HG03460 (cell line): Measurements from ENCODE around the gene SLMAP.

Experiments
- ATAC-seq: cut with Tn5 transposase; IDR thresholded peaks from one replicate; pipeline ENCODE4 v1.9.1; 2021; ENCODE audit not compliant: unreplicated experiment

Gene SLMAP

DNA sequence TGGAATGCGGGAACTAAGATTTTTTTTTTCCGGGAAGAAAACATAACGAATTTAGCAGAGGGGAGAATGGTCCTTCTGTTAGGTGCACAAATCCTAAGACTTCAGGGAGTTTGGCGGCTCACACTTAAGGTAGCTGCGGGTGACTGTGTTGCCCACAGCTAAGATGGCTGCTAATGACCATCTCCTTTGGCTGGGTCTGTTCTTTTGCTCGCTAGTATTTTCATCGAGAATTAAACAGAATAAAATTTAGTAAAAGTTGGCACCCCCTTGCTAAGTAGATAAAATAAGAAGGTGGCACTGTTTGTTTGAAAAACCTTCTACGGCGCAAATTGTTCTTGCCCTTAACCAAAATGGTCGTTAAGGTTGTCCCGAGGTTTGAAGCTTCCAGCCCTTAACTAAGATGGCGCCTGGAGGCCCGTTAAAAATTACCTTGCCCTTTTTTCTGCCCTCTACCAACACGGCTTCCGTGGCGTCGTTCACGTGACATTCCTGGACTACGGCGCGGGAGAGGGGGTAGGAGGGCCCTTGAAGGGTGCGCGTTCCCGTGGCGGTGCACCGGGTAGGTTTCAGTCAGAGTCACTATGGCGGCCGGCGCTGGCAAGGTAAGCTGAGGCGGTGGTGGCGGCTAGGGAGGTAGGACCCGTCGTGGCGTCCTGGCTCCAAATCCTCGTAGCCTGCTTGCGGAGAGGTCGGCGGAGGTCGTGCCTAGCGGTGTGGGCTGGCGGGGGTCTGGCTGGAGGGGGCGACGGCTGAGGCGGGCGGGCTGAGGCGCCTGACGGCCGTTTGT is at the start of gene SLMAP:
Gene SLMAP (plus strand): TSS at position 569 of the 787 bp plus-strand sequence. CDS start 1,343 bp downstream, outside the sequence.
- ATAC-seq = peak; percentile 90

GRCh38 chr3:57706462-57706861 is 49.6 kb upstream of the SLMAP start:
- ATAC-seq = no peak

GRCh38 chr3:57709031-57709430 is 47.1 kb upstream of the SLMAP start:
- ATAC-seq = no peak

DNA sequence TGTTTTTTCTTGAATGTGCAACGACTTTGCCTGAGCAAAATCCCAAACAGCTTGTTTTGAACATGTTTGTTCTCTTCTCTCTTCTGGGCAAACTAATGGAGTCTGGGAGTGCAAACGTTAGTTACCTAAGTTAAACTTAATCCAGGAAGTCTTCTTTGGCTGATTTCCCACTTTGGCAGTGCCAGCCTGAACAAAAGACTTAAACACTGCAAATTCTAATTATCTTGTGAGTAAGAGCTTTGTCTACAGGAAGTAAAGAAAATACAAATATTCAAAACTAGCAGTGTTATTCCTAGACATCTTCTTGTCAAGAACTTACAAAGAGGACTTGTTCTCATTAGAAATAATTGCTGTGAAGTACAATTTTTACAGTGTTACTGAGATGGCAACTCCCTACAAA is 46.5 kb upstream of the SLMAP start:
- ATAC-seq = no peak

DNA sequence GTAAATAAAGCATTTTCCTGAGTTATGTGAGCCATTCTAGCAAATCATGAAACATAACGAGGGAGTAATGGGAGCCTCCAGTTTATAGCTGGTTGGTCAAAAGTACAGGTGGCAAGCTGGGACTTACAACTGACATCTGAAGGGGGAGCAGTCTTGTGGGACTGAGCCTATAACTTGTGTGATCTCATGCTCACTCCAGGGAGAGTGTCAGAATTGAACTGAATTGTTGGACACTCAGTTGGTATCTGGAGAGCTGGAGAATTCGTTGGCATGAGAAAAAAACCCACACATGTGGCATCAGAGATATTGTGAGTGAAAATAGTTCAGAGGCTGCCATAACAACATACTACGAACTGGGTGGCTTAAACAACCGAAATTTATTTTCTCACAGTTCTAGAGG is 40.4 kb upstream of the SLMAP start:
- ATAC-seq = no peak

DNA sequence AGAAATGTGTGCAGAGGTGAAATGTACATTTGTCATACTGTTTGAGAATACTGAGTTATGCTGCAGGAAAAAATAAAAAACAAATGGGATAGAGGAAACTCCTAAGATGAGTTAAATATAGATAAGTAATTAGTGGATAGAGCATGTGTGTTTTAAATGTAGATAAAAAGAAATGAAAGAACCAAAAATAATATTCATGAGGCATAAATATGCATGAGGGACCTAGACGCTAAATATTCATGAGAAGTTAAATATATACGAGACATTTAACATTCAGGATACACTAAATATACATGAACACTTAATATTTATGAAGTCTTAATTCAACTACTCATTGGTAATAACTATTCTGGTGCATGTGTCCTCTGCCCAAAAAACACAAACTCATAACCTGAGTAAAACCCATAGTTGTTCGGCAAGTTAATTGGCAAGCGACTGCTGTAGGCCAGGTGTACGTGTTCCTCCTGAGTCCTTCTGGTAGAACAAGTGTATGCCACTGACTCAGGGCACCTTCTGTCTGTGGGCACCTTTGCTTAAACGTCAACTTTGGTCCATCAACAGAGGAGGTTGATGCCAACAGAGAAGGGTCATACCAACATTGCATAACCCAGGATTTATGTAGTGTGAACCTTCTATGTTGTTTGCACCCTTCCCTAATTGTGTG is 38.8 kb upstream of the SLMAP start:
- no peak for ATAC-seq

DNA sequence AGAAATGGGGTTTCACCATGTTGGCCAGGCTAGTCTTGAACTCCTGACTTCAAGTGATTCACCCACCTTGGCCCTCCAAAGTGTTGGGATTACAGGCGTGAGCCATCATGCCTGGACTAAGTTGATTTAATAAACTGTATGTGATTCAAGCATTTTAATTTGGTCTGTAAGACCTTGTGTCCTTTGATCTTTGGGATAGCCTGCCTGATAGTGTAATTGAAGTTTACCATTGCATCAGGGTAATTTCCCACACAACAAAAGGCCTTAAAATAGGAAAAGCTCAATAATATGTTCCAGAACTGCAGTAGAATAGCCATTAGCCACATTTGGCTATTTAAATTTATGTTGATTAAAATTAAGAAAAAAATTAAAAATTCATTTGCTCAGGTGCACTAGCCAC is 38.0 kb upstream of the SLMAP start:
- no peak for ATAC-seq

GRCh38 chr3:57726397-57726796 is 29.7 kb upstream of the SLMAP start:
- no peak for ATAC-seq

- ATAC-seq = no peak
Measured at GRCh38 chr3:57727106-57727505, 29.0 kb upstream of the SLMAP start.

- no peak for ATAC-seq
Measured at GRCh38 chr3:57729334-57730045, 26.6 kb upstream of the SLMAP start.

GRCh38 chr3:57730682-57731081 is 25.4 kb upstream of the SLMAP start:
- ATAC-seq = no peak

GRCh38 chr3:57731311-57731710 is 24.8 kb upstream of the SLMAP start:
- ATAC-seq = no peak

- ATAC-seq = no peak
Measured at GRCh38 chr3:57733790-57734189, 22.3 kb upstream of the SLMAP start.

DNA sequence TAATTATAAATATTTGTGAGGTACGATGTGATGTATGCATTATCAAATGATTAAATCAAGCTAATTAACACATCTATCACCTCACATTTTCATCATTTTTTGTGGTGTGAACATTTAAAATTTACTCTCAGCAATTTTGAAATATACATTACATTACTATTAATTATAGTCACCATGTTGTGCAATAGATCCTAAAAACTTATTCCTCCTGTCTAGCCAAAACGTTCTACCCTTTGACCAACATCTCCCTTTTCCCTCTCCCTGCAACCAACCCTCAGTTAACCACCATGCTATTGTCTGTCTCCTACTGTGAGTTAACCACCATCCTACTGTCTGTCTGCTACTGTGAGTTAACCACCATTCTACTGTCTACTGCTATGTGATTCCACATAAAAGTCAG is 20.7 kb upstream of the SLMAP start:
- no peak for ATAC-seq

DNA sequence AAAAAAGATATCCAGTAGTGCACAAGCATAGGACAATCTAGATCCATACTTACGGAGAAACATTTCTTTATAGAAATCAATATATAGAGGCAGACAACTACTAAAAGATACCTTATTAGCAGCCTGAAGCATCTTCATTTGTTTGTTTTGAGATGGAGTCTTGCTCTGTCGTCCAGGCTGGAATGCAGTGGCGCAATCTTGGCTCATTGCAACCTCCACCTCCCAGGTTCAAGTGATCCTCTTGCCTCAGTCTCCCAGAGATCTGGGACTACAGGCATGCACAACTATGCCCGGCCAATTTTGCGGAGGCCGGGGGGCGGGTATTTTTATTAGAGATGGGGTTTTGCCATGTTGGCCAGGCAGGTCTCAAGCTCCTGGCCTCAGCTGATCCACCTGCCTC is 18.3 kb upstream of the SLMAP start:
- ATAC-seq = no peak

GRCh38 chr3:57738391-57738790 is 17.7 kb upstream of the SLMAP start:
- ATAC-seq = no peak

DNA sequence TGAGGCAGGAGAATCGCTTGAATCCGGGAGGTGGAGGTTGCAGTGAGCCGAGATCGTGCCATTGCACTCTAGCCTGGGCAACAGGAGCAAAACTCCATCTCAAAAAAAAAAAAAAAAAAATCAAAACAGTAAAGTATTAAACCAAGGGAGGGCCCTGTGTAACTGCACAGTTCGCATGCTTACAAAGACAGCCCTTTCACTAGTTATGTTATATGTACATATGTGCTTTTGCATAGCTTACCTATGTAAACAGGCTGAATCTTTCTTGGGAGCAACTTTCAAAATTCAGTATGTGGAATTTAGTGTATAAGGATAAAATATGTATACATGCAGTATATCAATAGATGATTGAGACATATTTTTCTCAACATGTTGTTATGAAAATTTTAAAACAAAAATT is 16.1 kb upstream of the SLMAP start:
- no peak for ATAC-seq

GRCh38 chr3:57743496-57743895 is 12.6 kb upstream of the SLMAP start:
- ATAC-seq = no peak

- ATAC-seq = no peak
Measured at GRCh38 chr3:57745101-57745500, 11.0 kb upstream of the SLMAP start.

GRCh38 chr3:57746156-57747010 is 9.7 kb upstream of the SLMAP start:
- no peak for ATAC-seq

- ATAC-seq = no peak
Measured at GRCh38 chr3:57749542-57749941, 6.6 kb upstream of the SLMAP start.
